Measurements from ENCODE around the gene FNDC11.

The FNDC11 gene

GRCh38 chr20:63588641-63589041 is 34.7 kb downstream of the FNDC11 start:
- no peak overlapping the region for H3K56ac ChIP-seq (ENCODE audit: low read length)
- H3K4me1 ChIP-seq (ENCODE audit: control insufficient read depth, low read depth, low read length): no peaks in the 10 kb centered on the region
- no peak overlapping the region for H2BK15ac ChIP-seq (replicated peaks; ENCODE audit: low read depth)
- H3K36me3 ChIP-seq (ENCODE audit: control insufficient read depth, insufficient read depth, low read length): peaks cover 2% of the 10 kb centered on the region
- H3K18ac ChIP-seq (ENCODE audit: low read length): no peak overlapping the region
- H4K5ac ChIP-seq (ENCODE audit: low read length): no peak overlapping the region
- no peak overlapping the region for H3K23ac ChIP-seq (ENCODE audit: low read length)
- H3K4me3 ChIP-seq (ENCODE audit: low read length): no peak overlapping the region
- no peak overlapping the region for H2AK5ac ChIP-seq (ENCODE audit: low read length)
- H3K4ac ChIP-seq (ENCODE audit: low read depth, low read length): no peak overlapping the region
- no peaks in the 10 kb centered on the region for H3K27me3 ChIP-seq (ENCODE audit: insufficient read depth, low read length, poor library complexity)
- DNase-seq: no peak
- no CpG with 5 or more reads among the region's 11 CpGs for WGBS (ENCODE audit: extremely low coverage, insufficient coverage, low lambda C conversion rate)
- no peak overlapping the region for H3K4me2 ChIP-seq (ENCODE audit: low read length)
- no peak overlapping the region for H2BK5ac ChIP-seq (ENCODE audit: low read length)
- no peak overlapping the region for H2BK120ac ChIP-seq (ENCODE audit: low read depth, low read length)
- no peak overlapping the region for H3K9ac ChIP-seq (ENCODE audit: low read length)
- no peak overlapping the region for H3K27ac ChIP-seq (ENCODE audit: low read depth, low read length)
- H3K79me1 ChIP-seq (ENCODE audit: low read length): no peaks in the 10 kb centered on the region
- H4K8ac ChIP-seq (ENCODE audit: low read depth, low read length): no peak overlapping the region
- H3K79me2 ChIP-seq (ENCODE audit: control insufficient read depth, insufficient read depth, low read length): no peaks in the 10 kb centered on the region

- H3K79me2 ChIP-seq (ENCODE audit: control insufficient read depth, insufficient read depth, low read length): no peaks in the 10 kb centered on the region
- no peak for DNase-seq
- no peak overlapping the region for H4K5ac ChIP-seq (ENCODE audit: low read length)
- H3K27me3 ChIP-seq (ENCODE audit: insufficient read depth, low read length, poor library complexity): no peaks in the 10 kb centered on the region
- H2BK15ac ChIP-seq (replicated peaks; ENCODE audit: low read depth): no peak overlapping the region
- H3K23ac ChIP-seq (ENCODE audit: low read length): no peak overlapping the region
- H3K27ac ChIP-seq (ENCODE audit: low read depth, low read length): no peak overlapping the region
- H3K4me2 ChIP-seq (ENCODE audit: low read length): no peak overlapping the region
- no peak overlapping the region for H3K56ac ChIP-seq (ENCODE audit: low read length)
- H3K18ac ChIP-seq (ENCODE audit: low read length): no peak overlapping the region
- H3K36me3 ChIP-seq (ENCODE audit: control insufficient read depth, insufficient read depth, low read length): peaks cover 2% of the 10 kb centered on the region
- no peak overlapping the region for H2BK120ac ChIP-seq (ENCODE audit: low read depth, low read length)
- H3K4ac ChIP-seq (ENCODE audit: low read depth, low read length): no peak overlapping the region
- WGBS (ENCODE audit: extremely low coverage, insufficient coverage, low lambda C conversion rate): no CpG with 5 or more reads among the region's 38 CpGs
- H4K8ac ChIP-seq (ENCODE audit: low read depth, low read length): no peak overlapping the region
- no peaks in the 10 kb centered on the region for H3K4me1 ChIP-seq (ENCODE audit: control insufficient read depth, low read depth, low read length)
- no peaks in the 10 kb centered on the region for H3K79me1 ChIP-seq (ENCODE audit: low read length)
- no peak overlapping the region for H3K9ac ChIP-seq (ENCODE audit: low read length)
- H3K4me3 ChIP-seq (ENCODE audit: low read length): no peak overlapping the region
- H2BK5ac ChIP-seq (ENCODE audit: low read length): no peak overlapping the region
- no peak overlapping the region for H2AK5ac ChIP-seq (ENCODE audit: low read length)
Measured at GRCh38 chr20:63589261-63590217, 35.6 kb downstream of the FNDC11 start.

- no peak overlapping the region for H3K27ac ChIP-seq (ENCODE audit: low read depth, low read length)
- H3K4me1 ChIP-seq (ENCODE audit: control insufficient read depth, low read depth, low read length): no peaks in the 10 kb centered on the region
- no peak overlapping the region for H3K4me2 ChIP-seq (ENCODE audit: low read length)
- no peak overlapping the region for H2BK120ac ChIP-seq (ENCODE audit: low read depth, low read length)
- H3K36me3 ChIP-seq (ENCODE audit: control insufficient read depth, insufficient read depth, low read length): peaks cover 2% of the 10 kb centered on the region
- no peaks in the 10 kb centered on the region for H3K27me3 ChIP-seq (ENCODE audit: insufficient read depth, low read length, poor library complexity)
- no peak overlapping the region for H3K4ac ChIP-seq (ENCODE audit: low read depth, low read length)
- no peak overlapping the region for H3K9ac ChIP-seq (ENCODE audit: low read length)
- no peaks in the 10 kb centered on the region for H3K79me2 ChIP-seq (ENCODE audit: control insufficient read depth, insufficient read depth, low read length)
- no peak overlapping the region for H3K23ac ChIP-seq (ENCODE audit: low read length)
- H3K56ac ChIP-seq (ENCODE audit: low read length): no peak overlapping the region
- H4K8ac ChIP-seq (ENCODE audit: low read depth, low read length): no peak overlapping the region
- no peak overlapping the region for H2AK5ac ChIP-seq (ENCODE audit: low read length)
- no peak for DNase-seq
- no peak overlapping the region for H3K18ac ChIP-seq (ENCODE audit: low read length)
- H2BK5ac ChIP-seq (ENCODE audit: low read length): no peak overlapping the region
- H3K79me1 ChIP-seq (ENCODE audit: low read length): no peaks in the 10 kb centered on the region
- no peak overlapping the region for H2BK15ac ChIP-seq (replicated peaks; ENCODE audit: low read depth)
- H3K4me3 ChIP-seq (ENCODE audit: low read length): no peak overlapping the region
- H4K5ac ChIP-seq (ENCODE audit: low read length): no peak overlapping the region
- no CpG with 5 or more reads among the region's 52 CpGs for WGBS (ENCODE audit: extremely low coverage, insufficient coverage, low lambda C conversion rate)
Measured at GRCh38 chr20:63590218-63591146, 36.5 kb downstream of the FNDC11 start.

- Histone ChIP-seq H4K8ac (ENCODE audit: low read depth, low read length) (no peak overlapping the region), H3K9ac (ENCODE audit: low read length) (no peak overlapping the region), H3K79me2 (ENCODE audit: control insufficient read depth, insufficient read depth, low read length) (no peaks in the 10 kb centered on the region), H4K5ac (ENCODE audit: low read length) (no peak overlapping the region), H3K79me1 (ENCODE audit: low read length) (no peaks in the 10 kb centered on the region), H3K4me2 (ENCODE audit: low read length) (no peak overlapping the region), H3K18ac (ENCODE audit: low read length) (no peak overlapping the region), H2AK5ac (ENCODE audit: low read length) (no peak overlapping the region), H2BK120ac (ENCODE audit: low read depth, low read length) (no peak overlapping the region), H2BK15ac (replicated peaks; ENCODE audit: low read depth) (no peak overlapping the region), H3K56ac (ENCODE audit: low read length) (no peak overlapping the region), H3K4me1 (ENCODE audit: control insufficient read depth, low read depth, low read length) (no peaks in the 10 kb centered on the region), H3K4ac (ENCODE audit: low read depth, low read length) (no peak overlapping the region), H3K23ac (ENCODE audit: low read length) (no peak overlapping the region), H3K4me3 (ENCODE audit: low read length) (no peak overlapping the region), H3K27ac (ENCODE audit: low read depth, low read length) (no peak overlapping the region), H3K27me3 (ENCODE audit: insufficient read depth, low read length, poor library complexity) (no peaks in the 10 kb centered on the region), H2BK5ac (ENCODE audit: low read length) (no peak overlapping the region), H3K36me3 (ENCODE audit: control insufficient read depth, insufficient read depth, low read length) (peaks cover 2% of the 10 kb centered on the region)
- DNase-seq: no peak
- no CpG with 5 or more reads among the region's 4 CpGs for WGBS (ENCODE audit: extremely low coverage, insufficient coverage, low lambda C conversion rate)
Measured at GRCh38 chr20:63591147-63591533, 37.2 kb downstream of the FNDC11 start.

GRCh38 chr20:63591786-63592355 is 37.9 kb downstream of the FNDC11 start:
- no peak overlapping the region for H3K9ac ChIP-seq (ENCODE audit: low read length)
- H2BK5ac ChIP-seq (ENCODE audit: low read length): no peak overlapping the region
- no peaks in the 10 kb centered on the region for H3K4me1 ChIP-seq (ENCODE audit: control insufficient read depth, low read depth, low read length)
- H3K4me2 ChIP-seq (ENCODE audit: low read length): no peak overlapping the region
- H4K5ac ChIP-seq (ENCODE audit: low read length): no peak overlapping the region
- no peak overlapping the region for H2BK15ac ChIP-seq (replicated peaks; ENCODE audit: low read depth)
- no peak overlapping the region for H3K23ac ChIP-seq (ENCODE audit: low read length)
- no peaks in the 10 kb centered on the region for H3K79me1 ChIP-seq (ENCODE audit: low read length)
- H4K8ac ChIP-seq (ENCODE audit: low read depth, low read length): no peak overlapping the region
- no CpG with 5 or more reads among the region's 28 CpGs for WGBS (ENCODE audit: extremely low coverage, insufficient coverage, low lambda C conversion rate)
- H3K27ac ChIP-seq (ENCODE audit: low read depth, low read length): no peak overlapping the region
- H3K56ac ChIP-seq (ENCODE audit: low read length): no peak overlapping the region
- peaks cover 2% of the 10 kb centered on the region for H3K36me3 ChIP-seq (ENCODE audit: control insufficient read depth, insufficient read depth, low read length)
- DNase-seq: no peak
- no peaks in the 10 kb centered on the region for H3K79me2 ChIP-seq (ENCODE audit: control insufficient read depth, insufficient read depth, low read length)
- H3K4ac ChIP-seq (ENCODE audit: low read depth, low read length): no peak overlapping the region
- H2AK5ac ChIP-seq (ENCODE audit: low read length): no peak overlapping the region
- H2BK120ac ChIP-seq (ENCODE audit: low read depth, low read length): no peak overlapping the region
- no peaks in the 10 kb centered on the region for H3K27me3 ChIP-seq (ENCODE audit: insufficient read depth, low read length, poor library complexity)
- no peak overlapping the region for H3K4me3 ChIP-seq (ENCODE audit: low read length)
- no peak overlapping the region for H3K18ac ChIP-seq (ENCODE audit: low read length)
